ENCODE measurements around the gene RLN3. TPM values are rescaled to one million over a fixed set of nuclear protein-coding genes. Genes with fewer than 3 reads are reported as not detected.

The RLN3 gene
- total and polyA plus RNA-seq, 4 experiments from 2014 or later, result 0.41 TPM; not detected in 3

DNA sequence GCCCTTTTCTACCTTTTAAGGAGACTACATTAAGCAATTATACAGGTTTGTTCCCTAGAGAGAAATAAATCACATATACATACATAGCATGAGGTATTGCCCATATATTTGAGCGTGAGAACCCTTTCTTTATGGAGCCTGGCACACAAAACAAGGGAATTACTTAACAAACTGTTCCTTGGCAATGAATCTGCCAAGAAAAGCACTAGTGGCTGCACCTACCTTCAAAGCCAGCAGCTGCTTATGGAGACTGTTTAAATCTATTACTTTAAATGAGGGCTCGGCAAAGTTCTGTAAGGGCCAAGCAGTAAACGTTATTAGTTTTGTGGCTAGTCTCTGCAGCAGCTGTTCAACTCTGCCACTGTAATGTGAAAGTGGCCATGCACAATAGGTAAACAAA lies 28.9 kb upstream of the RLN3 start:
- POLR2A ChIA-PET (ENCODE audit: partially characterized antibody), result interaction anchor here (0.6 to 3.2 kb wide), 9 partner anchors 10 to 224 kb away, joined by 3 to 13 read pairs (median 4); partner anchors contain the start of genes C19orf53, DCAF15 and IL27RA
- H3K27ac Mint-ChIP-seq, result peak overlapping the region in 6 of 7 donors; percentile 22 to 97 (median 80)
- peaks cover 24 to 49% (median 32%) of the 10 kb centered on the region in 4 donors for H3K4me1 Mint-ChIP-seq
- Histone ChIP-seq H3K27me3 (ENCODE audit: insufficient read depth, low read length) (no peaks in the 10 kb centered on the region), H3K27ac (ENCODE audit: low read depth, low read length) (no peak overlapping the region), H3K36me3 (ENCODE audit: insufficient read depth, low read length) (peaks cover 3% of the 10 kb centered on the region), H3K9me3 (ENCODE audit: control insufficient read depth in 1 of 2, low read length in 2 of 2) (no peaks in the 10 kb centered on the region), H3K4me3 (ENCODE audit: low read length in 2 of 2) (no peak overlapping the region), H3K4me1 (ENCODE audit: insufficient read depth, low read length) (peaks cover 44% of the 10 kb centered on the region)
- CTCF ChIA-PET (ENCODE audit: partially characterized antibody), result interaction anchor here (0.9 to 1.3 kb wide), 3 partner anchors 9 to 28 kb away, joined by 3 to 4 read pairs (median 3); no protein-coding TSS in a partner anchor
- intact Hi-C loops (cut with micrococcal nuclease), result no loop called here
- no peak overlapping the region for H3K4me3 Mint-ChIP-seq
- H3K36me3 Mint-ChIP-seq, result peaks cover 7 to 13% of the 10 kb centered on the region in 2 donors
- H3K9me3 Mint-ChIP-seq, result no peaks in the 10 kb centered on the region
- DNase-seq, result no peak
- no peaks in the 10 kb centered on the region for H3K27me3 Mint-ChIP-seq

DNA sequence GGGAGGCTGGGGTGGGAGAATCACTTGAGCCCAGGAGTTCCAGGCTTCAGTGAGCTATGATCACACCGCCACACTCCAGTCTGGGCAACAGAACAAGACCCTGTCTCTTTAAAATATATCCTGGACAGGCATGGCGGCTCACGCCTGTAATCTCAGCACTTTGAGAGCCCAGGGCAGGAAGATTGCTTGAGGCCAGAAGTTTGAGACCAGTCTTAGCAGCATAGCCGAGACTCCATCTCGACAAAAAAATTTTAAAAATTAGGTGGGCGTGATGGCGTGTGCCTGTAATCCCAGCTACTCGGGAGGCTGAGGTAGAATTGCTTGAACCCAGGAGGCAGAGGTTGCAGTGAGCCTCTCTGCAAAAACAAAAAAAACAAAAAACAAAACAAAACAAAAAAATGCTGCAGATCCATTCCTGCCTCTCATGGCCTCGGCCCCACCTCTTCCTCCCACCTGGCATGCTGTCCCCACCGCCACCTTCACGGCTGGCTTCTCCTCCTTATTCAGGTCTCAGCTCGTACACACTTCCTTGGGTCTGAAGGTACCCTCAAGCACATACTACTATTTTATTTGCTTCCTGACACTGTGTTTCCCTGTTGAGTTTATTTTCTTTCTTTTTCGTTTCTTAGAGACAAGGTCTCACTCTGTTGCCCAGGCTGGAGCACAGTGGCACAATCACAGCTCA lies 27.1 kb upstream of the RLN3 start:
- Mint-ChIP-seq H3K27ac (peak overlapping the region; percentile 82 to 98 (median 92)), H3K27me3 (no peaks in the 10 kb centered on the region), H3K9me3 (no peaks in the 10 kb centered on the region), H3K4me1 (peaks cover 34 to 63% (median 45%) of the 10 kb centered on the region in 4 donors), H3K36me3 (peaks cover 7 to 10% of the 10 kb centered on the region in 2 donors), H3K4me3 (peak overlapping the region in 6 of 8 donors; percentile 4 to 69 (median 51))
- H3K9me3 ChIP-seq (ENCODE audit: control insufficient read depth in 1 of 2, low read length in 2 of 2), result no peaks in the 10 kb centered on the region
- CTCF ChIA-PET (ENCODE audit: partially characterized antibody), result interaction anchor here (1.6 to 6.0 kb wide), 2 partner anchors 14 to 58 kb away, joined by 5 to 43 read pairs; no protein-coding TSS in a partner anchor
- no peak overlapping the region for H3K4me3 ChIP-seq (ENCODE audit: low read length in 2 of 2)
- POLR2A ChIA-PET (ENCODE audit: partially characterized antibody), result interaction anchor here (0.9 to 8.0 kb wide), 4 partner anchors 13 to 47 kb away, joined by 3 to 200 read pairs (median 66); partner anchors contain the start of genes DCAF15 and IL27RA
- H3K4me1 ChIP-seq (ENCODE audit: insufficient read depth, low read length), result peaks cover 58% of the 10 kb centered on the region
- H3K27ac ChIP-seq (ENCODE audit: low read depth, low read length), result peak overlapping the region; percentile 47
- H3K27me3 ChIP-seq (ENCODE audit: insufficient read depth, low read length), result no peaks in the 10 kb centered on the region
- peaks cover 3% of the 10 kb centered on the region for H3K36me3 ChIP-seq (ENCODE audit: insufficient read depth, low read length)
- DNase-seq, result no peak
- intact Hi-C loops (cut with micrococcal nuclease), result no loop called here

DNA sequence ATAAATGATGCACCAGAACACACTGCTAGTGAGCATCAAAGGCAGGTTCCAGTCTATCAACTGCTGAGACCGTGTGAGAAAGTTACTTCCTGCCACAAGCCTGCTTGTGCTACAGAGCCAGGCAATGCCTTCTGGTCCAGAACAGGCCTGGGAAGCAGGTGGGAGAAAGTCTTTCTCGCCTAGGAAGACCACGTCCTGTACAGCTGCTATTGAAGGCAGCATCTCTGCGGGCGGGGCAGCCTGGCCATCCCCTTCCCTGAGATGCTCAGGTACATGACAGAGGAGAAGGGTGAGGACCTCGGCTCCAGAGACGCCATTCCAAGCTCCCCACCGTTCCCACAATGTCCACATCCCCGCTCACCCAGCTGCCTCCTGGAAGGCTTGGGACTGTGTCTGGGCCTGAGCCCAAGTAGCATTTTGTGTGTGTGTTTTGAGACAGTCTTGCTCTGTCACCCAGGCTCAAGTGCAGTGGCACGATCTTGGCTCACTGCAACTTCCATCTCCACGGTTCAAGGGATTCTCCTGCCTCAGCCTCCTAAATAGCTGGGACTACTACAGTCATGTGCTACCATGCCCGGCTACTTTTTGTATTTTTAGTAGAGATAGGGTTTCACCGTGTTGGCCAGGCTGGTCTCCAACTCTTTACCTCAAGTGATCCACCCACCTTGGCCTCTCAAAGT lies 25.2 kb upstream of the RLN3 start:
- peaks cover 3% of the 10 kb centered on the region for H3K36me3 ChIP-seq (ENCODE audit: insufficient read depth, low read length)
- H3K4me3 ChIP-seq (ENCODE audit: low read length in 2 of 2), result peak overlapping the region; percentile 3 to 4
- H3K9me3 ChIP-seq (ENCODE audit: control insufficient read depth in 1 of 2, low read length in 2 of 2), result no peaks in the 10 kb centered on the region
- H3K27me3 Mint-ChIP-seq, result peaks cover 0 to 2% of the 10 kb centered on the region in 2 donors
- H3K4me3 Mint-ChIP-seq, result peak overlapping the region; percentile 32 to 77 (median 72)
- ChIA-PET POLR2A (ENCODE audit: partially characterized antibody) (interaction anchor here (0.6 to 8.0 kb wide), 13 partner anchors 10 to 122 kb away, joined by 3 to 225 read pairs (median 5); partner anchors contain the start of genes DCAF15, IL27RA and RLN3), CTCF (ENCODE audit: partially characterized antibody) (interaction anchor here (1.0 to 6.0 kb wide), 7 partner anchors 10 to 71 kb away, joined by 3 to 43 read pairs (median 4); partner anchors contain the start of gene IL27RA)
- H3K9me3 Mint-ChIP-seq, result peaks cover 0 to 2% (median 0%) of the 10 kb centered on the region in 8 donors
- peak overlapping the region; percentile 94 to 98 (median 96) for H3K27ac Mint-ChIP-seq
- peak overlapping the region; percentile 99 for H3K27ac ChIP-seq (ENCODE audit: low read depth, low read length)
- H3K36me3 Mint-ChIP-seq, result peaks cover 7 to 17% of the 10 kb centered on the region in 2 donors
- intact Hi-C loops (cut with micrococcal nuclease), result no loop called here
- peaks cover 37 to 71% (median 51%) of the 10 kb centered on the region in 4 donors for H3K4me1 Mint-ChIP-seq
- DNase-seq, result peak in 3 of 5 donors; percentile 33 to 47 (median 45)
- H3K4me1 ChIP-seq (ENCODE audit: insufficient read depth, low read length), result peaks cover 63% of the 10 kb centered on the region
- no peaks in the 10 kb centered on the region for H3K27me3 ChIP-seq (ENCODE audit: insufficient read depth, low read length)

DNA sequence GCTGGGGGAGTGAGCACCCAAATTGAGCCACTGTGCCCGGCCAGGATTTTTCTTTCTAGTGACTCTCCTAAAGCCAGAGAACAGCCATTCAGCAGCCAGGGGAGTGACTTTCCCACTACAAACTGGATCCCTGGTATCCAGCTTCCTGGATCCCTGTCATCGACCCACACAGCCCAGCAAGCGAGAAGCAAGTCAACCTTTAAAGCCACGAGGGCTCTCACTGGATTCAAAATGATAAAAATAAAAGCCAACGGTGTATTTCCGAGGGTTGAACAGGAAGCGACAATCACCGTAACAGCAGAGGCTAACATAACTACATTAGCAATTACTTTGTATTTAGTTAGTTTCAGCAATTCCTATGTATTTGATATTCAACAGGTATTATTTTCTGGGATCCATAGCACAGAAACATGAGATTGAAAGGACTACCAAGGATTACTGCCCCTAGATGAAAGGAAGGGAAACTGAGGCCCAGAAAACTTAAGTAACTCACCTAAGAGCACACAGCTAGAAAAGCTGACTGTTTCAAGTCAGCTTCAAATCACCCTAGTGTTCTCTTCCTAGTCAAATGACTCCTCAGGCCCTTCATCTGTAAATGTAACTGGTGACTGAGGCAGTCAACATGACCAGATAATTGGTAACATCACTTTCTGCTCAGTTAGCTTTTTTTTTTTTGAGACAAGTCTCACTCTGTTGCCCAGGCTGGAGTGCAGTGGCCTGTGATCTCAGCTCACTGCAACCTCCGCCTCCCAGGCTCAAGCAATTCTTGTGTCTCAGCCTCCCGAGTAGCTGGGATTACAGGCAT lies 24.5 kb upstream of the RLN3 start:
- intact Hi-C loops (cut with micrococcal nuclease), result no loop called here
- H3K27me3 Mint-ChIP-seq, result peaks cover 0 to 2% of the 10 kb centered on the region in 2 donors
- peaks cover 7 to 14% of the 10 kb centered on the region in 2 donors for H3K36me3 Mint-ChIP-seq
- Histone ChIP-seq H3K36me3 (ENCODE audit: insufficient read depth, low read length) (no peaks in the 10 kb centered on the region), H3K9me3 (ENCODE audit: control insufficient read depth in 1 of 2, low read length in 2 of 2) (no peaks in the 10 kb centered on the region), H3K4me3 (ENCODE audit: low read length in 2 of 2) (peak overlapping the region in 1 of 2 donors; percentile 4), H3K4me1 (ENCODE audit: insufficient read depth, low read length) (peaks cover 63% of the 10 kb centered on the region), H3K27me3 (ENCODE audit: insufficient read depth, low read length) (no peaks in the 10 kb centered on the region), H3K27ac (ENCODE audit: low read depth, low read length) (peak overlapping the region; percentile 99)
- H3K9me3 Mint-ChIP-seq, result peaks cover 0 to 2% (median 0%) of the 10 kb centered on the region in 8 donors
- peak overlapping the region; percentile 46 to 77 (median 72) for H3K4me3 Mint-ChIP-seq
- POLR2A ChIA-PET (ENCODE audit: partially characterized antibody), result interaction anchor here (0.5 to 8.0 kb wide), 15 partner anchors 10 to 123 kb away, joined by 3 to 225 read pairs (median 5); partner anchors contain the start of genes DCAF15, IL27RA and RLN3
- peak in 3 of 5 donors; percentile 32 to 42 (median 36) for DNase-seq
- peak overlapping the region; percentile 94 to 98 (median 96) for H3K27ac Mint-ChIP-seq
- peaks cover 36 to 71% (median 53%) of the 10 kb centered on the region in 4 donors for H3K4me1 Mint-ChIP-seq
- CTCF ChIA-PET (ENCODE audit: partially characterized antibody), result interaction anchor here (1.0 to 6.0 kb wide), 8 partner anchors 11 to 70 kb away, joined by 3 to 43 read pairs (median 4); partner anchors contain the start of gene IL27RA

DNA sequence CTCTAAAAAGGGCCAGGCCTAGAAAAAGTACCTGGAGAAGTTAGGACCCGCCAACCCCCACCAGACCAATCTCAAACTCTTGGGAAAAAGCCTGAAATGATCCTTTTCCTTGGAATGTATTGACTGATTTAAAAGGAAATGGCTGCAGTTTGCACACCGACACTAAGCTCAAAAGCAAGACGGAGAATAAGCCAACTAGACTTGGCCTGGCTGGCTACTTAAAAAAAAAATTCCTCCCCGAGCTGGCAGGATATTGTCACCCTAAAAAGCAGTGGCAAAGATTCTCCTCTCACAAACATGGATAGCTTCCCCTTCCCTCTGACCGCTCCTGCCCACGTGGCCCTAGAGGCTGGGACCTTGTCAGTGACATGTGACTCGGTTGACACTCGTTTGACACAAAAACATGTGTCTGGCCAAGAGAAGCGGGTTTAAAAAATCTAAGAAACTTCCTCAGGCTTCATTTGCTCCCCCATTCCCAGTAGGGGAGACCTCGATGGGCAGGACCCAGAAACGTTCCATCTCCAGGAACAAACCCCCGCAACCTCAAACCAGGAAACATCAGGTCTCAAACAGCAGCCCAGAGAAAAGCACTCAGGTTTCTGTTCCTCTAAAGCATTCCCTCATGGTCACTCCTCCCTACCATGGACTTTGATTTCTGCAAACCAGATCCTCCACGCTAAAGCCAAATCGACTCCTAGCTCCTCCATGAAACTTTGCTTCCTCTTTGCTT lies 23.2 kb upstream of the RLN3 start:
- H3K27ac Mint-ChIP-seq, result peak overlapping the region; percentile 94 to 100 (median 97)
- intact Hi-C loops (cut with micrococcal nuclease), result no loop called here
- H3K4me3 ChIP-seq (ENCODE audit: low read length in 2 of 2), result peak overlapping the region; percentile 33 to 82

More for the DNA sequence above, 23.2 kb upstream of the RLN3 start:
- Histone ChIP-seq H3K9me3 (ENCODE audit: control insufficient read depth in 1 of 2, low read length in 2 of 2) (no peaks in the 10 kb centered on the region), H3K36me3 (ENCODE audit: insufficient read depth, low read length) (no peaks in the 10 kb centered on the region), H3K27me3 (ENCODE audit: insufficient read depth, low read length) (no peaks in the 10 kb centered on the region), H3K4me1 (ENCODE audit: insufficient read depth, low read length) (peaks cover 62% of the 10 kb centered on the region), H3K27ac (ENCODE audit: low read depth, low read length) (peak overlapping the region; percentile 99)
- peak in 1 of 5 donors; percentile 11 for DNase-seq
- Mint-ChIP-seq H3K4me1 (peaks cover 36 to 67% (median 50%) of the 10 kb centered on the region in 4 donors), H3K27me3 (peaks cover 0 to 2% of the 10 kb centered on the region in 2 donors), H3K36me3 (peaks cover 3 to 9% of the 10 kb centered on the region in 2 donors), H3K9me3 (peaks cover 0 to 2% (median 0%) of the 10 kb centered on the region in 8 donors), H3K4me3 (peak overlapping the region; percentile 49 to 87 (median 76))
- ChIA-PET POLR2A (ENCODE audit: partially characterized antibody) (interaction anchor here (0.7 to 8.0 kb wide), 14 partner anchors 9 to 123 kb away, joined by 3 to 225 read pairs (median 5); partner anchors contain the start of genes DCAF15, IL27RA and RLN3), CTCF (ENCODE audit: partially characterized antibody) (interaction anchor here (1.2 to 6.0 kb wide), 7 partner anchors 12 to 52 kb away, joined by 3 to 43 read pairs (median 4); partner anchors contain the start of gene IL27RA)

All from CD4-positive, alpha-beta memory T cell (primary cell).